ENCODE data around the gene SYNJ2BP. TPM values are rescaled to one million over a fixed set of nuclear protein-coding genes. Genes with fewer than 3 reads are reported as not detected.
"Not testable (repeated sequence)": the region's sequence is repeated elsewhere in the genome, so short reads cannot be mapped to it uniquely, and the experiment has no call there.

Gene SYNJ2BP
- polyA plus RNA-seq (2013, experiment 1 of 2; ENCODE audit: insufficient read length): 13.8 TPM
- 19.6 TPM for polyA plus RNA-seq (2013, experiment 2 of 2; ENCODE audit: insufficient read length)

- DNase-seq: peak; percentile 72
Observed at GRCh38 chr14:70416725-70417349, at the start of gene SYNJ2BP. TSS of gene SYNJ2BP (minus strand) at chr14:70417090. CDS start at chr14:70416963, 127 bp downstream.

GRCh38 chr14:70454731-70455130 lies 37.8 kb upstream of the SYNJ2BP start:
- no peak for DNase-seq

- no peak for DNase-seq
Observed at GRCh38 chr14:70451874-70452273, 35.0 kb upstream of the SYNJ2BP start, which contains the start of gene ADAM21. TSS of gene ADAM21 (plus strand) at chr14:70452174. CDS start at chr14:70457500, 5,326 bp downstream.

GRCh38 chr14:70448633-70449340 lies 31.9 kb upstream of the SYNJ2BP start:
- peak; percentile 1 for DNase-seq

- DNase-seq: no peak
Observed at GRCh38 chr14:70442750-70443149, 25.9 kb upstream of the SYNJ2BP start.

- no peak for DNase-seq
Observed at GRCh38 chr14:70441641-70442040, 24.8 kb upstream of the SYNJ2BP start.

GRCh38 chr14:70436867-70437266 lies 20.0 kb upstream of the SYNJ2BP start:
- DNase-seq: no peak

GRCh38 chr14:70426555-70426954 lies 9.7 kb upstream of the SYNJ2BP start:
- not testable (repeated sequence) for DNase-seq

GRCh38 chr14:70425354-70425753 lies 8.5 kb upstream of the SYNJ2BP start:
- no peak for DNase-seq

GRCh38 chr14:70422538-70422937 lies 5.6 kb upstream of the SYNJ2BP start:
- DNase-seq: no peak

GRCh38 chr14:70419270-70419931 lies 2.5 kb upstream of the SYNJ2BP start:
- DNase-seq: not testable (repeated sequence)

GRCh38 chr14:70416338-70416724 lies 559 bp downstream of the SYNJ2BP start:
- DNase-seq: peak; percentile 8

- no peak for DNase-seq
Observed at GRCh38 chr14:70415788-70416187, 1.1 kb downstream of the SYNJ2BP start.

GRCh38 chr14:70407621-70408020 lies 9.3 kb downstream of the SYNJ2BP start:
- no peak for DNase-seq

- not testable (repeated sequence) for DNase-seq
Observed at GRCh38 chr14:70406216-70406615, 10.7 kb downstream of the SYNJ2BP start.

GRCh38 chr14:70403335-70403734 lies 13.6 kb downstream of the SYNJ2BP start:
- peak; percentile 10 for DNase-seq

- no peak for DNase-seq
Observed at GRCh38 chr14:70401643-70402042, 15.2 kb downstream of the SYNJ2BP start.

GRCh38 chr14:70398706-70399431 lies 18.0 kb downstream of the SYNJ2BP start:
- no peak for DNase-seq

- no peak for DNase-seq
Observed at GRCh38 chr14:70398280-70398679, 18.6 kb downstream of the SYNJ2BP start.

GRCh38 chr14:70397746-70398145 lies 19.1 kb downstream of the SYNJ2BP start:
- DNase-seq: no peak

- no peak for DNase-seq
Observed at GRCh38 chr14:70394674-70395306, 22.1 kb downstream of the SYNJ2BP start.

- no peak for DNase-seq
Observed at GRCh38 chr14:70392676-70393075, 24.2 kb downstream of the SYNJ2BP start.

Measured in fibroblast of skin of scalp (primary cell).